GM23248 (cell line): ENCODE measurements around the gene GCGR. TPM values are rescaled to one million over a fixed set of nuclear protein-coding genes. Genes with fewer than 3 reads are reported as not detected.
A peak's percentile ranks its signal among the peaks of the same experiment; 100 is the strongest.

ENCODE experiments used
- DNase-seq: peaks from one replicate; pipeline ENCODE4 v3.0.0-alpha.2; 2015
- H2AFZ ChIP-seq: fragments of 200-600 bp; sonication (generic); 2 replicates; pipeline ENCODE4 v1.6.1; 2016; ENCODE audit warnings: antibody characterized with exemption
- H3F3A ChIP-seq: fragments of 200-600 bp; sonication (generic); 2 replicates; pipeline ENCODE4 v1.6.1; 2016; ENCODE audit warnings: mild to moderate bottlenecking, antibody characterized with exemption, mixed run types; ENCODE audit not compliant: insufficient read depth
- H3K27ac ChIP-seq: fragments of 200-600 bp; sonication (generic); 2 replicates; pipeline ENCODE4 v1.5.1; 2016; ENCODE audit warnings: mild to moderate bottlenecking
- H3K27me3 ChIP-seq: fragments of 200-600 bp; sonication (generic); replicated peaks from 2 replicates; pipeline ENCODE4 v1.6.1; 2016; ENCODE audit warnings: mild to moderate bottlenecking; ENCODE audit not compliant: insufficient read depth
- H3K36me3 ChIP-seq: fragments of 200-600 bp; sonication (generic); 2 replicates; pipeline ENCODE4 v1.6.1; 2016; ENCODE audit warnings: low read depth, mild to moderate bottlenecking
- H3K4me1 ChIP-seq: fragments of 200-600 bp; sonication (generic); 2 replicates; pipeline ENCODE4 v1.6.1; 2016; ENCODE audit warnings: mild to moderate bottlenecking; ENCODE audit not compliant: insufficient read depth
- H3K4me2 ChIP-seq: fragments of 200-600 bp; sonication (generic); one replicate; pipeline ENCODE4 v1.6.1; 2016; ENCODE audit warnings: mild to moderate bottlenecking; ENCODE audit not compliant: unreplicated experiment
- H3K4me3 ChIP-seq: fragments of 200-600 bp; sonication (generic); 2 replicates; pipeline ENCODE4 v1.5.1; 2016; ENCODE audit warnings: mild to moderate bottlenecking
- H3K79me2 ChIP-seq: fragments of 200-600 bp; sonication (generic); 2 replicates; pipeline ENCODE4 v1.6.1; 2016; ENCODE audit warnings: mild to moderate bottlenecking; ENCODE audit not compliant: insufficient read depth
- H3K9ac ChIP-seq: fragments of 200-600 bp; sonication (generic); 2 replicates; pipeline ENCODE4 v1.6.1; 2016; ENCODE audit warnings: mild to moderate bottlenecking
- H3K9me2 ChIP-seq: fragments of 200-600 bp; sonication (generic); 2 replicates; pipeline ENCODE4 v1.6.1; 2016; ENCODE audit warnings: mixed run types, mild to moderate bottlenecking, moderate library complexity; ENCODE audit not compliant: insufficient read depth
- H3K9me3 ChIP-seq: fragments of 200-600 bp; sonication (generic); one replicate; pipeline ENCODE4 v1.6.1; 2017; ENCODE audit warnings: low read depth
- H4K20me1 ChIP-seq: fragments of 200-600 bp; sonication (generic); 2 replicates; pipeline ENCODE4 v1.6.0; 2016; ENCODE audit not compliant: insufficient read depth
- EZH2 ChIP-seq: fragments of 200-600 bp; sonication (generic); IDR thresholded peaks from 2 replicates; pipeline ENCODE4 v1.6.1; 2018; ENCODE audit warnings: antibody characterized with exemption, mild to moderate bottlenecking; ENCODE audit not compliant: insufficient read depth, poor library complexity, severe bottlenecking
- EZH2phosphoT487 ChIP-seq: fragments of 200-600 bp; sonication (generic); IDR thresholded peaks from 2 replicates; pipeline ENCODE4 v1.6.1; 2018; ENCODE audit warnings: antibody characterized with exemption, moderate library complexity, mild to moderate bottlenecking, low read depth; ENCODE audit not compliant: insufficient read depth
- WGBS, 2 experiments: methylation state at CpG; one replicate each; pipeline ENCODE4 v1.1.6; 2015 to 2017; ENCODE audit warnings: low lambda C conversion rate in 2 of 2, low coverage in 1 of 2; ENCODE audit errors: missing lambda C conversion rate in 2 of 2; 5-methylcytosine and 5-hydroxymethylcytosine counted together
- in situ Hi-C: fragments of 300-500 bp; cut with MboI; formaldehyde crosslinking; loops from 2 replicates; pipeline ENCODE4 v1.15.0; 2020
- polyA plus RNA-seq: library from polyadenylated mRNA; unstranded; fragments of >200 nt; fragmentation: Nextera tagmentation; extraction: Ambion mirVana; gene quantifications from 2 replicates; pipeline ENCODE4 v1.2.1, GENCODE V29; 2016
- total RNA-seq: library from RNA; depleted of rRNA; stranded (reverse); fragments of >200 nt; shearing (Covaris generic); gene quantifications from 2 replicates; pipeline ENCODE4 v1.2.3, GENCODE V29; 2014; rRNA removed

Gene GCGR
- total and polyA plus RNA-seq, 2 experiments from 2014 or later: not detected

- in situ Hi-C loops: no loop called here
- peak overlapping the region; percentile 85 for H3K4me3 ChIP-seq
- no peaks in the 10 kb centered on the region for H3K9me2 ChIP-seq
- TF ChIP-seq EZH2: no peak
- no peak for TF ChIP-seq EZH2phosphoT487
- peaks cover 36% of the 10 kb centered on the region for H3K4me1 ChIP-seq
- peak overlapping the region; percentile 96 for H3K27ac ChIP-seq
- no peak overlapping the region for H2AFZ ChIP-seq
- H3K9ac ChIP-seq: peak overlapping the region; percentile 97
- H3K27me3 ChIP-seq: no peaks in the 10 kb centered on the region
- peak overlapping the region; percentile 94 for H3K4me2 ChIP-seq
- 1 to 3% methylated on average over 66 to 71 of the region's 74 CpGs for WGBS, 2 experiments
- peaks cover 35% of the 10 kb centered on the region for H3F3A ChIP-seq
- peaks cover 11% of the 10 kb centered on the region; the same call in 1 of the 2 replicates for H3K36me3 ChIP-seq
- peaks cover 89% of the 10 kb centered on the region for H3K79me2 ChIP-seq
- no peaks in the 10 kb centered on the region for H4K20me1 ChIP-seq
- H3K9me3 ChIP-seq: no peaks in the 10 kb centered on the region
- peak; percentile 100 for DNase-seq
Measured at GRCh38 chr17:81860756-81861568, 57.0 kb downstream of the GCGR start.

- Histone ChIP-seq H3F3A (peaks cover 45% of the 10 kb centered on the region), H3K4me2 (peak overlapping the region; percentile 94), H3K36me3 (no peaks in the 10 kb centered on the region; the same call in 1 of the 2 replicates), H3K4me3 (peak overlapping the region; percentile 7; the same call in 1 of the 2 replicates), H3K4me1 (peaks cover 22% of the 10 kb centered on the region), H3K79me2 (peaks cover 70% of the 10 kb centered on the region), H4K20me1 (no peaks in the 10 kb centered on the region), H3K9ac (peak overlapping the region; percentile 37; the same call in 1 of the 2 replicates), H3K9me3 (no peaks in the 10 kb centered on the region), H3K27ac (peak overlapping the region; percentile 96), H3K9me2 (no peaks in the 10 kb centered on the region), H2AFZ (no peak overlapping the region), H3K27me3 (no peaks in the 10 kb centered on the region)
- DNase-seq: peak; percentile 50
- 73 to 76% methylated on average over 6 of the region's 6 CpGs for WGBS, 2 experiments
- in situ Hi-C loops: no loop called here
- TF ChIP-seq EZH2 (no peak), EZH2phosphoT487 (no peak)
Measured at GRCh38 chr17:81863123-81863675, 59.2 kb downstream of the GCGR start.

Other genes with a start within 250 kb of the GCGR start
- 62.9 and 64.6 TPM in 2 replicates for gene NPLOC4, start 167.0 kb upstream of the GCGR start, total RNA-seq
- gene NPLOC4, start 167.0 kb upstream of the GCGR start, polyA plus RNA-seq: 51.4 and 51.5 TPM in 2 replicates
- 2.6 and 3.9 TPM in 2 replicates for gene TSPAN10, start 167.0 kb upstream of the GCGR start, total RNA-seq
- gene TSPAN10, start 167.0 kb upstream of the GCGR start, polyA plus RNA-seq: 3.4 and 4.7 TPM in 2 replicates
- not detected in 2 replicates for gene PDE6G, start 147.6 kb upstream of the GCGR start, total RNA-seq
- not detected in 2 replicates for gene PDE6G, start 147.6 kb upstream of the GCGR start, polyA plus RNA-seq
- 19.9 and 49.3 TPM in 2 replicates for gene OXLD1, start 137.5 kb upstream of the GCGR start, total RNA-seq
- gene OXLD1, start 137.5 kb upstream of the GCGR start, polyA plus RNA-seq: 48.5 and 50.4 TPM in 2 replicates
- 11.6 and 11.7 TPM in 2 replicates for gene CCDC137, start 137.4 kb upstream of the GCGR start, total RNA-seq
- gene CCDC137, start 137.4 kb upstream of the GCGR start, polyA plus RNA-seq: 22.0 and 22.8 TPM in 2 replicates
- gene ARL16, start 120.4 kb upstream of the GCGR start, total RNA-seq: 37.6 and 45.6 TPM in 2 replicates
- gene ARL16, start 120.4 kb upstream of the GCGR start, polyA plus RNA-seq: 70.8 and 72.8 TPM in 2 replicates
- 161 and 166 TPM in 2 replicates for gene HGS, start 120.1 kb upstream of the GCGR start, total RNA-seq
- 106 and 110 TPM in 2 replicates for gene HGS, start 120.1 kb upstream of the GCGR start, polyA plus RNA-seq
- gene MRPL12, start 100.8 kb upstream of the GCGR start, total RNA-seq: 4.3 and 4.9 TPM in 2 replicates
- 76.3 and 78.5 TPM in 2 replicates for gene MRPL12, start 100.8 kb upstream of the GCGR start, polyA plus RNA-seq
- 10.9 and 16.9 TPM in 2 replicates for gene SLC25A10, start 91.9 kb upstream of the GCGR start, total RNA-seq
- 11.0 and 12.5 TPM in 2 replicates for gene SLC25A10, start 91.9 kb upstream of the GCGR start, polyA plus RNA-seq
- gene MCRIP1, start 29.1 kb downstream of the GCGR start, total RNA-seq: 102 and 135 TPM in 2 replicates
- 145 and 147 TPM in 2 replicates for gene MCRIP1, start 29.1 kb downstream of the GCGR start, polyA plus RNA-seq
- gene PPP1R27, start 30.9 kb downstream of the GCGR start, total RNA-seq: not detected in 2 replicates
- 0.37 TPM in 1 of 2 replicates, not detected in the other for gene PPP1R27, start 30.9 kb downstream of the GCGR start, polyA plus RNA-seq
- gene P4HB, start 56.4 kb downstream of the GCGR start, total RNA-seq: 3,203 and 4,003 TPM in 2 replicates
- 1,651 and 1,674 TPM in 2 replicates for gene P4HB, start 56.4 kb downstream of the GCGR start, polyA plus RNA-seq
- 193 and 208 TPM in 2 replicates for gene ARHGDIA, start 67.2 kb downstream of the GCGR start, total RNA-seq
- 310 and 313 TPM in 2 replicates for gene ARHGDIA, start 67.2 kb downstream of the GCGR start, polyA plus RNA-seq
- 80.6 and 100 TPM in 2 replicates for gene ALYREF, start 87.4 kb downstream of the GCGR start, total RNA-seq
- 6.9 and 8.6 TPM in 2 replicates for gene ALYREF, start 87.4 kb downstream of the GCGR start, polyA plus RNA-seq
- 175 and 179 TPM in 2 replicates for gene ANAPC11, start 87.6 kb downstream of the GCGR start, total RNA-seq
- 428 and 436 TPM in 2 replicates for gene ANAPC11, start 87.6 kb downstream of the GCGR start, polyA plus RNA-seq
- gene NPB, start 98.1 kb downstream of the GCGR start, total RNA-seq: 2.4 TPM in 2 replicates
- gene NPB, start 98.1 kb downstream of the GCGR start, polyA plus RNA-seq: 1.1 and 1.6 TPM in 2 replicates
- 34.7 and 36.9 TPM in 2 replicates for gene PCYT2, start 107.2 kb downstream of the GCGR start, total RNA-seq
- 25.6 and 27.6 TPM in 2 replicates for gene PCYT2, start 107.2 kb downstream of the GCGR start, polyA plus RNA-seq
- 13.1 and 14.5 TPM in 2 replicates for gene SIRT7, start 114.0 kb downstream of the GCGR start, total RNA-seq
- gene SIRT7, start 114.0 kb downstream of the GCGR start, polyA plus RNA-seq: 9.3 and 11.4 TPM in 2 replicates
- 17.7 and 19.8 TPM in 2 replicates for gene MAFG, start 123.6 kb downstream of the GCGR start, total RNA-seq
- gene MAFG, start 123.6 kb downstream of the GCGR start, polyA plus RNA-seq: 5.0 and 6.4 TPM in 2 replicates
- gene PYCR1, start 133.2 kb downstream of the GCGR start, total RNA-seq: 229 and 279 TPM in 2 replicates
- 181 and 197 TPM in 2 replicates for gene PYCR1, start 133.2 kb downstream of the GCGR start, polyA plus RNA-seq
- not detected in 2 replicates for gene MYADML2, start 143.1 kb downstream of the GCGR start, total RNA-seq
- 0.14 TPM in 1 of 2 replicates, not detected in the other for gene MYADML2, start 143.1 kb downstream of the GCGR start, polyA plus RNA-seq
- gene NOTUM, start 157.0 kb downstream of the GCGR start, total RNA-seq: not detected in 2 replicates
- not detected in 2 replicates for gene NOTUM, start 157.0 kb downstream of the GCGR start, polyA plus RNA-seq
- 23.4 and 23.5 TPM in 2 replicates for gene ASPSCR1, start 173.5 kb downstream of the GCGR start, total RNA-seq
- gene ASPSCR1, start 173.5 kb downstream of the GCGR start, polyA plus RNA-seq: 20.6 and 22.6 TPM in 2 replicates
- gene CENPX, start 218.7 kb downstream of the GCGR start, total RNA-seq: 43.9 and 68.8 TPM in 2 replicates
- gene CENPX, start 218.7 kb downstream of the GCGR start, polyA plus RNA-seq: 65.2 and 68.6 TPM in 2 replicates
- 14.8 and 15.3 TPM in 2 replicates for gene LRRC45, start 219.2 kb downstream of the GCGR start, total RNA-seq
- 4.4 and 4.5 TPM in 2 replicates for gene LRRC45, start 219.2 kb downstream of the GCGR start, polyA plus RNA-seq
- gene RAC3, start 227.5 kb downstream of the GCGR start, total RNA-seq: 5.4 and 7.9 TPM in 2 replicates
- 1.3 and 1.8 TPM in 2 replicates for gene RAC3, start 227.5 kb downstream of the GCGR start, polyA plus RNA-seq
- 75.8 and 83.5 TPM in 2 replicates for gene DCXR, start 233.5 kb downstream of the GCGR start, total RNA-seq
- gene DCXR, start 233.5 kb downstream of the GCGR start, polyA plus RNA-seq: 69.9 and 70.2 TPM in 2 replicates
- gene RFNG, start 247.7 kb downstream of the GCGR start, total RNA-seq: 59.8 and 61.2 TPM in 2 replicates
- gene RFNG, start 247.7 kb downstream of the GCGR start, polyA plus RNA-seq: 10.6 and 11.8 TPM in 2 replicates
- 130 and 138 TPM in 2 replicates for gene GPS1, start 247.7 kb downstream of the GCGR start, total RNA-seq
- 101 and 104 TPM in 2 replicates for gene GPS1, start 247.7 kb downstream of the GCGR start, polyA plus RNA-seq